ENCODE results near the gene PSMD6.

Gene PSMD6

DNA sequence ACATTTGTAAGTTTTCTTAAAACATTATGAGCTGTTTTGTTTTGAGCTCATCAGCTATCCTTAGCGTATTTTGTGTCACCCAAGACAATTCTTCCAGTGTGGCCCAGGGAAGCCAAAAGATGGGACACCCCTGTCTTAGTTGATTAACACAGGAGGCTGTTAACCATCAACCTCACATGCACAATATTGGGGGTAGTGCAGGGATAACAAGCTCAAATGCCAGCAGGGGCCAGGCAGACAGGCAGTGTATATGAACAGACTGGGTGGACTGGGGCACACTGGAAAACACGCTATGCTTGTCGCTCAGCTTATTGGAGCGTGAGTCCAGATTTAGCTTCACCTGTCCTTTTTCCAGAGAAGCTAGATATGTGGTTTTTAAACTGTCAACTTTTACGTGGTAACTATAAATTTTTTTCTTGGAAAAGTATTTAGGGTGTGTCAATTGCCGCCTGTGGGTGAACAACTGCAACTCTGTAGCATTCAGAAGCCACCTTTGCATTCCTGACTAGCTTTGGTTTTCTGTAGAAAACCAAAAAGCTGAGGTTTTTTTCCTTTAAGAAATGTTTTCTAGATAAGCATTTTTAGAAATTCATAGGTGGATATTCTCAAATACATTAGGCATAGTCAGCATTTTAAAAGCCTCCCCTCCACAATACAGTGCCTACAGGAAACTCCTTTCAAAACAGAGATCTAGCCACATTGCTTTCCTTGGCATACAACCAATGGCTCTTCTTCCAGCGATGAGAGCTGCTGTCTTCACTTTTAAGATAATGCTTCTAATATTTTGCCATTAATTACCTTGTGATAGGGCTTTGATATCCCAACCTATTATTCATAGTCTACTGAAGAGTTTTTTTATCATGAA, 14.6 kb downstream of the PSMD6 start:
- DNase-seq (ENCODE audit: low read depth), result no peak

DNA sequence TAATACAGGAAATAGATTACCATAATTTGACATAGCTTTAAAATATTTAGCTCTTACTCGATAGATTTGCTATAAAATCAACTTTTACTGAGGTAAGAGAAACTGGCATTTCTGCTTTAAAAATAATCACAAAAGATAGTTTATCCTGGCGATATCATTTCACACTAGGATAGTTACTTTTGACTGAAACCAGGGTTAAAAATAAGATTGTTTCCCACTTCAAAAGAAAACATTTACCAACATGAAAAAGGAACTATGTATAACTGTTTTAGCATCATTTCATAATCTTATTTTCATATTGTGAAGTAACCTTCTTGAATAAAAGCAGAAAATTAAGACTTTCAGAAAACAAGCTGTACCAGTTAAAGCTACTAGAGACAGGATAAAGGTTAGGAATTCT, 15.3 kb downstream of the PSMD6 start:
- no peak for DNase-seq (ENCODE audit: low read depth)

DNA sequence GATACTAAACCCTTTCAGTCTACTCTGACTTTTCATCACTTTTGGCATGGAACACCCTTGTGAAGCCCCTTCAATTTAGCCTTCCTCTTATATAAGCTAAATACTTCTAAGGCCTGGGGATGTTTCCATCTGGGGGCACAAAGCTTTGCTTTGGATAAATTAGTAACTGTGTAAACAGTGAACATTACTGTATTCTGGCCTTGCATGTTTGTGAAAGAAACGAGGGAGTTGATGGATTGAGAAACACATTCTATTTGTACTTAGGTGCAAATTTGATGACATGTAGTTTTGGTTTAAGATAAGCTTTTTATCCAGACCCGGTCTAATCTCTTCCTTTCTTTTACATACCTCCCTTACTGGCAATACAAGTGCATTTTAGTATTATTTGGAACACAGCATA, 19.7 kb downstream of the PSMD6 start:
- no peak for DNase-seq (ENCODE audit: low read depth)

GRCh38 chr3:64002233-64002632, 21.1 kb downstream of the PSMD6 start:
- DNase-seq (ENCODE audit: low read depth), result no peak

DNA sequence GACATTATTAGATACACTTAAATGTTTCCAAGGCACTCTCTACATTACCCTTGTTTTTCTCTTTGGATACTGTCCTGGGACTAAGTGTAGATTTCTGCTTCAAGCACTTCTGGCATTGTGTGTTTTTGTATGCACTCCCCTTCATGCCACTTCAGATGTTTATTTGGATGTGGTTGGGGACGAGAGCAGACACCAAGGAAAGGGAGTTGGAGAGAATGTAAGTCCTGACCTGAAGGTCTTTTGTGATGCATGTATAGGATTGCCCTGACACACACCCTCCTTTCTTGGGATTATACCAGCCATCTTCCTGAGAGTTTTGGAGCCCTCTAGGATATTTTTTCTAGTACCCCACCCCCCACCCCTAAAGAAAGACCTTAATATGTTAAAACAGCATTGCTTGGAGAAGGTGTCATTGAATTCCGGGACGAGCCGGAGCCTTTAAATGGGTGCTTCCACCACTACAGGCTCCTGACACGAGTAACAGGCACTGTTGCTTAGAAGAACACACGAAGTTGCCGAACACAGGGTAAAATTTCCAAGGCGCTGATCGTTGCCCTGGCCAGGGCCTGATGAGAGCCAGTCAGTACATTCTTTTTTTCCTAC, 22.7 kb downstream of the PSMD6 start:
- no peak for DNase-seq (ENCODE audit: low read depth)

DNA sequence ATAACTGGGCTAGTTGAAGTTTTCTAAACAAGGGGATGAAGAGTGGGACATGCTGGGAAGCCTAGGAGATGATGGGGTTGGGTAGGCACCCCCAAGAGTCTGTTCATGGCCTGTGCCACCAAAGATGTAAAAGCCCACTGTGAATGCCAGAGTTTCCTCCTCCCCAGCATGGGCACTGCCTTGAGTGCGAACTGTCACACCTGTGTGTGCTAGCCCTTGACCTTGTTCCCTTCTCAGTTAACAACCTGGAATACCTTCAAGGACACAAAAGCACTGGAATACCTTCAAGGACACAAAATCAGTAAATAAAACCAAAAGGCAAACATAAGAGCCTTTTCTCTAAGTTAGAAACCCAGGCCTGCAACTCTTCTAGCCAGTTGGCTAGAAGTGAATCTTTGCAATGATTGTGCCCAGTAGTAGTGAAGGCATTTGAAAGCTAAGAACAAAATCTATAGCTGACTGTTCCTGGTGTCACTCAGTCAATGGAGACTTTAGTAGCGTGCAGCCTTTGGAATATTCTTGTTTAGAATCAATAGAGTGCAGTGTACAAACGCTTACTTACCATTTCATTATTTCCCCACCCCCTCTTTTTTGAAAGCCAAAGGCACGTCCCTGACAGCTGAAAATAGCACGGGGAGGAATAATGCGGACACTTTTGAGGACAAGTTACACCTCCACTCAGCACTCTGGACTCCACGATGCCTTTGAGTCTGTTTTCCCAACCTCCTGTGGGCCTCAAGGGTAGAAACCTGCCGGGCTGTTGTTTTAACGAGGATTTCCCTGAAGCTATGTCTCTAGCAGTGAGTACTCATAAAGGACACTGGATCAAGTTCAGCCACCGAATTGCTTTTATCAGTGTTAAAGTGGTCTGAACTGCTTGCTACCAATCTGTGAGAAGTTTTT, 24.2 kb downstream of the PSMD6 start:
- DNase-seq (ENCODE audit: low read depth), result no peak

DNA sequence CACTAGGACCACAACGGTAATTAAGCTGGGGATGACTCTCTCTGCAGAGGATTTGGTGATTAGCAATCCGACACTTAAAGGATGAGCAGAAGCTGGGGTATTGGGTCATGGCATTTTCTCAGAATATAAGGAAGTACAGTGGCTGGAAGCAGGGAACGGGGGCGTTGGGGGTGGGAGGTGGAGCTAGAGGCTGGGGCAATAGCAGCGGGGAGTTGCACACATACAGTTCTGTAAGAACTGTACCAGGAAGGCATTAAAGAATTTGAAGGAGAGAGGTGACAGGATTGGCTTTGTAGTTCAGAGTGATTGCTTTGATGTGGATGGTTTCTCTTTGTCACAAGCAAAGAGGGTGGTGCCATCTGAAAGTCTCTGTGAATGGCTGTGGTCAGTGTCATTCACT, 28.2 kb downstream of the PSMD6 start:
- DNase-seq (ENCODE audit: low read depth), result no peak

DNA sequence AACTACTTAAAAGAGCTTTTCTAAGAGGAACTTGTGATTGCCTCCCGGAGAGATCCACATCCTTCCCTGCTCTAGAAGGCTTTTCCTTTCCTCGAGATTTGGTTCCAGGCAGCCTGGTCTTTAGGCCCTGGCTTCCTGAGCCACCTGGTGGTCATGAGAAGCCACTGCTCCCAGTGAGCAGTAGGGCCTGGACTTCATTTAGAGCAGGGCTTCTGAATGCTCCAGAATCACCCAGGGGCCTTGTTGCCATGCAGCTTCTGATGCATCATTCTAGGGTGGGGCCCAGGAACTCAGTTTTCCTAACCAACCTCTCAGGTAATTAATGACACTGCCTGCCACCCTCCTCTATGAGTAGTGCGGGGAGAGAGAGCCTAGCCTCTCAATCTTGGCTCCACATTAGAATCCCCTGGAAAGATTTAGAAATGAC, 29.6 kb downstream of the PSMD6 start:
- DNase-seq (ENCODE audit: low read depth), result peak; percentile 71

- DNase-seq (ENCODE audit: low read depth), result no peak
Measured at GRCh38 chr3:63992516-63993209, 30.6 kb downstream of the PSMD6 start.

DNA sequence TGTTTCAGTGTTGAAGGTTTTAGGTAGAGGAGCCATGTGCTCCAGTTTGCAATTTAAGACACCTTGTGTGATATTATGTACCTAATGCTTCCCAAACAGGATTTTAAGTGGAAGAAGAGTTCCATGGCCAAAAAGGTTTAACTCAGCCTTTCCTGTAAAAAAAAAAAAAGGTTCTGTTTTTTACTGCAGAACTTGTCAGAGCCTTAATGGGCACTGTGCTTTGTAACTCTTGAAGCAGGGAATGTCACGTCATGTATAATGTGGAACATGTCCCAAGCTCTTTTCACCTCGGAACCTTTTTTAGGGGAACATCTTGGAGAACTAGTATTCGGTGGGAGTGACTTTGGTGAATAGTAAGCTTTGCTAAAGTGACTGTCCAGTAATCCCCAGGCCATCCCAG, 31.6 kb downstream of the PSMD6 start:
- no peak for DNase-seq (ENCODE audit: low read depth)

- DNase-seq (ENCODE audit: low read depth), result no peak
Measured at GRCh38 chr3:63990733-63991132, 32.6 kb downstream of the PSMD6 start.

DNA sequence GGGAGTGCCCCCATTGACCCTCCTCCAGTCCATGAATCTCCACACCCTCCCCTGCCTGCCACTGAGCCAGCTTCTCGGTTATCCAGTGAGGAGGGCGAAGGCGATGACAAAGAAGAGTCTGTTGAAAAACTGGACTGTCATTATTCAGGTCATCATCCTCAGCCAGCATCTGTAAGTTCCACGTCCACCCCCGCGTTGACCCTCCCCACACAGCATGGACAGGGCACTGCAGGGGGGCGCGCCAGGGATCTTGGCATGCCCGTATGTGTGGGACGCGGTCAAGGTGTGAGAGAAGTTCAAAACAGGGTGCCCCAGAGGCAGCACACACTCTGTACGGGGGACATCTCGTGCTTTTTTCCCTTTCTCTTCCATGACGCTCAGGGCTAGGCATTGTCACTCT, 33.1 kb downstream of the PSMD6 start:
- DNase-seq (ENCODE audit: low read depth), result no peak

GRCh38 chr3:63988943-63989342, 34.4 kb downstream of the PSMD6 start:
- DNase-seq (ENCODE audit: low read depth), result no peak

DNA sequence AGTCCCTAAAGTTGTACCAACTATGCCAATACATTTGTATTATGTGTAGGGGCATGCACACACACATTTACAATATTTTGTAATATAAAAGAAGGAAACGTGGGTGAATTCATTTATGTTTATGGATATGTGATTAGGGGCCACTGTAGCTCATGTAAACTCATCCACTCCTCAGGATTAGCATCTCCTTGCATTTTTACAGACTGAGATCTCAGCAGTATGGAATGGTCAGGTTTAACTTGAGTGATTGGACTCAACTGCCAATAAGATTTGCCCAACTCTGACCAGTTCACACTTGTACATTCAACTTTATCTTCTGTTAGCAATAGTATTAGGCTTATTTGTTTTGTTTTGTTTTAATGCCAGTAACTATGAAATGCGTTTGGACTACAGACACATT, 36.5 kb downstream of the PSMD6 start:
- no peak for DNase-seq (ENCODE audit: low read depth)

DNA sequence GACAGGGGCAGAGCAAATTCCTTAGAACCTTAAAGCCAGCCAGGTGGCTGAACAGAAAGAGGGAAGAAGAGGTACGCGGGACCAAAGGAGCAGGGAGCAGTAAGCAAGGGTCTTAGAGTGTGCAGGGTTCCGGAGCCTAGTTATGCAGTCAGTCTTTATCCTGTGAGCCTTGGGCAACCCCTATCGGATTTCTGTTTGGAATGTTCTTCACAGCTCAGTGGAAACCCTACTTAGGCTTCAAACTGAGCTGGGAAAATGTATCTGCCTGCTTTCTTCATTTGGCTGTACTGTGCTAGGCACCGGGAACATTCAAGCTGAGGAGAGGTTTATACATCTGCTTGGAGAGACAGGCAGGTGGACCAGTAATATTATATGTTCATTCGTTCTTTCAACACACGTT, 37.1 kb downstream of the PSMD6 start:
- DNase-seq (ENCODE audit: low read depth), result no peak

- no peak for DNase-seq (ENCODE audit: low read depth)
Measured at GRCh38 chr3:63984391-63984790, 38.9 kb downstream of the PSMD6 start.

DNA sequence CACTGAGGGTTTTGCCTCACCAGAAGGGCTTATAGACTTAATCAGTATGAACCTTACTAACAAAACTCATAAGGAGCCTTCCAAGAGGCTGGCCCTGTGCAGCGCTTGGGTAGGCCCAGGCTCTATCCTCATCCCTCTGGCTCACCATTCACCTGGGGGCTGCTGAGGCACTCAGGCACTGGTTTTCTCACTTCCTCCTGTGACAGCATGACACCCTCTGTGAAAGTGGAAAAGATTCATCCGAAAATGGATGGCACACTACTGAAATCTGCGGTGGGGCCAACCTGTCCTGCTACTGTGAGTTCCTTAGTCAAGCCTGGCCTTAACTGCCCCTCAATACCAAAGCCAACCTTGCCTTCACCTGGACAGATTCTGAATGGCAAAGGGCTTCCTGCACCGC, 41.3 kb downstream of the PSMD6 start:
- no peak for DNase-seq (ENCODE audit: low read depth)

DNA sequence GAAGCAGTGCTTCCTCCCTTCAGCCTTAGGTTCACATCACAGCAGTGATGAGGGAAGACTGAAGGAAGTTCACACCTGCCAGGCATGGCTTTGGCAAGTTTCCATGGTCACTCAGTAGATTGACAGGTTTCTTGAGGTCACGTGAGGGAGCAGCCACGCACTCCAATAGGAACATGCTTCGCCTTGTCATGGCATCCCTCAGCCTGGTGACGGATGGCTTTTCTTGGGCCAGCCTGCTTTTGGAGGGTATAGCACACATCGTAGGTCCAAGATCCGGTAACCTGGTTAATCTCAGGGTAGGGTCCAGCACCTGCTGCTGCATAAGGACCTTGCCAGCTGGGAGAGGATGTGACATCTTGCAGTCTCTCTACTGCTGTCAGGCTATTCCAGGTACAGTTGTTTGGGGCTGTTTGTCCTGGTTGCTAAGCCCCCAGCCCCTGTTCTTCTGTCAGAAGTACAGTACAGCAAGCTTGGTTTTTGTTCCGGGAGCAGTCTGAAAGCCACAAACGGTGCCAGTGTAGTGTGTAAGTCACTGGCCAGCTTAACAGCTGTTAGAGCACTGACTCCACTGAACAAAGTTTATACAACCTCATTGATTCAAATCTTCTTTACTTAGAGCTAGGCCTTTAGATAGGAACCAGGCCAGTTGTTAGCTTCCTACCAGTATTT, 42.3 kb downstream of the PSMD6 start:
- DNase-seq (ENCODE audit: low read depth), result no peak

- no peak for DNase-seq (ENCODE audit: low read depth)
Measured at GRCh38 chr3:63980019-63980418, 43.3 kb downstream of the PSMD6 start.

DNA sequence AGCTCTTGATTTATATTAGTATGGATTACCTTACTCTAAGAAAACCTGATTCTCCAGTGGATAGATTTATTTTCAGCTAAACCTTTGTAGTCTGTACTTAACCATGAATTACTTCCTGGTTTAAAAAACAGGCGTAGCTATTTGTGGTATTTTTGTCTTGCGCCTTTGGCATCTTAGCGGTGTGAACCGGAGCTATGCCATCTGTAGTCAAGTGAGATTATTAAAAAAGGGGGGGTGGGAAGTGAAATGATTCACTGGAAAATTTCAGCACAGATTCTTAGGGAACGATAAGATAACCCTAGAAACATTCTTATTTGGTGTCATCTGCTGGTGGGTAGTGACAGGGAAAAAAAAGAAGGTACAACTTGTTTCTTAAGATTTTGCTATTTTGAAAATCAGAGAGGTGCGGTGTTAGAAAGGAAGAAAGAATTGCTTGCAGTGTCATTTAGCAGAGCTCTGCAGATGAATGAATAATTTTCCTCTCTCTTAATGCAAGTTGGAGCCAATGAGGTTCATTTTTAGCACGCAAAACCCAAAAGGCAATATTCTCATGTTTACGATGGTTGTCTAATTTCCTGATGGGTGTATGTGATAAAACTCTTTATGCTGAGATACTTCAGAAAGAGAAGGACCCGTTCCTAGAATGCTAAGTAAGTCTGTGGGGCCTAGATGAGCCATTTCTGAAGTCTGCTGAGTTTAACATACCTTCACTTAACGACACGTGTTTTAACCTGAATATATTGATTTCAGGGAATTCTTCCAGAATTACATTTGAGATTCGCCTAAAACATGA, 44.0 kb downstream of the PSMD6 start:
- DNase-seq (ENCODE audit: low read depth), result no peak

DNA sequence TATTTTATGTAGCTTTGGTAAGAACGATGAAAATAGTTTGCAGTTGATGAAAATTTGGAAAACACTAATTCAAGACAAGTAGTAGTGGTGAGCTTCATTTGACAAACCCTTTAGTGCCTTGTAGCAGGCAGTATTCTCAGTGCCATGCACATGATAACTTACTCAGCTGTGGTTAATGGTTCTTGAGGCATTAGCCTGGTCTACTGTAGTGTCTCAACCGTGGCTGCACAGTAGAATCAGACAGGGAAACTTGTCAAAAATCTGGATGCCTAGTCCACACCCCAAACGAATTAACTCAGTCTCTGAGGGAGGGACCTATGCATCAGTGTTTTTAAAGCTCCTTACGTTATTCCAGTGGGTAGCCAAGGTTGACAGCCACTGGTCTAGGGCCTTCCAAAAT, 45.4 kb downstream of the PSMD6 start:
- no peak for DNase-seq (ENCODE audit: low read depth)

All from fibroblast of the conjunctiva (primary cell).